ENCODE measurements around the gene ARL16. TPM values are rescaled to one million over a fixed set of nuclear protein-coding genes. Genes with fewer than 3 reads are reported as not detected.

ARL16 gene
- total and polyA plus RNA-seq, 2 of the 8 experiments (the other 6 are each of a cell fraction or from before 2014, with no cell fraction given), result 37.0 to 60.8 TPM

DNA sequence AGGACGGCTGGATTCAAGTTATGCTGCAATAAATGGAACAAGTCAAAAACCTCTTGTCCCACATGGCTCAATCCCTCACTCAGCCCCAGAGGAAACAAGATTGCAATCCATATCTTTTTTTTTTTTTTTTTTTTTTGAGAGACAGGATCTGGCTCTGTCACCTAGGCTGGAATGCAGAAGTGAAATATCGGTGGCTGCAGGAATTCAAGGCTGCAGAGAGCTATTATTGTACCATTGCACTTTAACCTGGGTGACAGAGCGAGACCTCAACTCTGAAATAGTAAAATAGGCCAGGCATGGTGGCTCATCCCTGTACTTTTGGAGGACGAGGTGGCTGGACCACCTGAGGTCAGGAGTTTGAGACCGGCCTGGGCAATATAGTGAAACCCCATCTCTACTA lies 24.6 kb downstream of the ARL16 start:
- Histone ChIP-seq H2BK5ac (ENCODE audit: low read depth, low read length) (no peak overlapping the region), H3K79me2 (ENCODE audit: control insufficient read depth in 1 of 2, insufficient read depth in 2 of 2, low read length in 2 of 2) (no peaks in the 10 kb centered on the region), H2BK12ac (ENCODE audit: low read depth, low read length) (no peak overlapping the region), H2BK15ac (ENCODE audit: low read length) (no peak overlapping the region), H3K4ac (replicated peaks; ENCODE audit: insufficient read length, low read depth, low read length) (no peak overlapping the region), H3K4me1 (replicated peaks in 1 of 4; ENCODE audit: control insufficient read depth in 3 of 4, insufficient read depth in 4 of 4, low read length in 3 of 4) (no peaks in the 10 kb centered on the region; a peak in 1 of 7 replicates), H3K4me3 (ENCODE audit: extremely low read depth in 1 of 4, insufficient read depth in 2 of 4, low read depth in 3 of 4, low read length in 4 of 4) (no peak overlapping the region), H4K5ac (ENCODE audit: insufficient read length, low read depth, low read length) (no peak overlapping the region), H4K8ac (ENCODE audit: extremely low read depth, insufficient read depth, low read length) (no peak overlapping the region), H3K36me3 (ENCODE audit: control insufficient read depth in 2 of 4, insufficient read depth in 4 of 4, low read length in 3 of 4) (no peaks in the 10 kb centered on the region), H3K14ac (ENCODE audit: insufficient read length) (no peak overlapping the region), H2BK120ac (replicated peaks; ENCODE audit: low read depth, low read length) (no peak overlapping the region), H2BK20ac (ENCODE audit: low read length) (no peak overlapping the region), H3K23me2 (ENCODE audit: low read depth, low read length) (no peaks in the 10 kb centered on the region), H4K20me1 (replicated peaks in 1 of 2; ENCODE audit: control insufficient read depth in 1 of 2, insufficient read depth in 2 of 2, low read length in 2 of 2) (no peaks in the 10 kb centered on the region), H2AK5ac (ENCODE audit: low read depth, low read length) (no peak overlapping the region), H3K27ac (ENCODE audit: low read depth, low read length) (no peak overlapping the region), H3K56ac (replicated peaks; ENCODE audit: insufficient read length, low read depth, low read length) (no peak overlapping the region), H3K27me3 (replicated peaks in 1 of 4; ENCODE audit: control insufficient read depth in 3 of 4, extremely low read depth in 1 of 4, insufficient read depth in 3 of 4, low read length in 3 of 4) (no peaks in the 10 kb centered on the region), H3K4me2 (ENCODE audit: insufficient read depth in 1 of 2, low read depth in 2 of 2, low read length in 2 of 2) (no peak overlapping the region), H3K23ac (ENCODE audit: insufficient read length) (no peak overlapping the region), H3K9ac (replicated peaks in 1 of 4; ENCODE audit: extremely low read depth in 1 of 4, low read depth in 3 of 4, low read length in 3 of 4) (no peak overlapping the region), H2AFZ (ENCODE audit: low read length) (no peak overlapping the region), H3K18ac (ENCODE audit: extremely low read depth, low read length) (no peak overlapping the region), H4K91ac (replicated peaks; ENCODE audit: insufficient read length, low read length) (no peak overlapping the region), H3K9me3 (ENCODE audit: insufficient read depth in 2 of 2, low read depth in 1 of 2, low read length in 1 of 2) (no peaks in the 10 kb centered on the region), H3K79me1 (ENCODE audit: low read depth, low read length) (no peaks in the 10 kb centered on the region)
- ChIA-PET POLR2A (ENCODE audit: partially characterized antibody) (interaction anchor here (0.9 to 2.1 kb wide), 2 partner anchors 11 to 15 kb away, joined by 3 to 8 read pairs; no protein-coding TSS in a partner anchor), CTCF (ENCODE audit: partially characterized antibody) (interaction anchor here (1.6 kb wide), 1 partner anchor 12 kb away, joined by 4 read pairs; no protein-coding TSS in a partner anchor)
- no peak for DNase-seq (ENCODE audit: low read depth in 1 of 2, low spot score in 2 of 2)
- FAIRE-seq, result no peak
- TF ChIP-seq CEBPB (IDR thresholded peaks at IDR 0.05; ENCODE audit: low read depth, low read length), result no peak
- no peak for TF ChIP-seq EZH2 (IDR thresholded peaks at IDR 0.05; ENCODE audit: low read depth, low read length, severe bottlenecking)
- TF ChIP-seq SIN3A (conservative IDR thresholded peaks at IDR 0.05 in 1 of 2, IDR thresholded peaks at IDR 0.05 in 1 of 2; ENCODE audit: low read depth in 1 of 2, low read length in 2 of 2), result no peak
- TF ChIP-seq CBX8 (IDR thresholded peaks at IDR 0.05; ENCODE audit: borderline replicate concordance, low read depth, low read length), result no peak
- no peak for TF ChIP-seq TEAD4 (IDR thresholded peaks at IDR 0.05; ENCODE audit: low read depth, low read length)
- no peak for TF ChIP-seq KDM1A (IDR thresholded peaks at IDR 0.05; ENCODE audit: borderline replicate concordance, low read length)
- no peak for TF ChIP-seq ZNF274 (IDR thresholded peaks at IDR 0.05; ENCODE audit: borderline replicate concordance, extremely low read depth, low read length)
- TF ChIP-seq NRF1 (IDR thresholded peaks at IDR 0.05; ENCODE audit: low read depth, low read length), result no peak
- no peak for TF ChIP-seq SP4 (IDR thresholded peaks at IDR 0.05; ENCODE audit: low read length)
- no peak for TF ChIP-seq POLR2A (IDR thresholded peaks at IDR 0.05; ENCODE audit: control extremely low read depth in 1 of 2, low read depth in 2 of 2, low read length in 2 of 2)
- no peak for TF ChIP-seq RAD21 (IDR thresholded peaks at IDR 0.05 in 1 of 2, conservative IDR thresholded peaks at IDR 0.05 in 1 of 2; ENCODE audit: low read depth in 2 of 2, low read length in 2 of 2)
- TF ChIP-seq CBX5 (IDR thresholded peaks at IDR 0.05; ENCODE audit: low read depth, low read length), result no peak
- no peak for TF ChIP-seq SUZ12 (IDR thresholded peaks at IDR 0.05; ENCODE audit: low read length)
- WGBS, 2 experiments (ENCODE audit: extremely low coverage in 1 of 2, insufficient coverage in 1 of 2, insufficient read length in 1 of 2, insufficient replicate concordance in 2 of 2, low coverage in 1 of 2, low lambda C conversion rate in 2 of 2, missing lambda C conversion rate in 1 of 2), result 81% methylated on average over 5 of the region's 5 CpGs; no CpG with 5 or more reads in 1 of the 2 experiments
